HAP-1 (cell line): ENCODE measurements around the gene RTP5.
A peak's percentile ranks its signal among the peaks of the same experiment; 100 is the strongest.

Experiments used
- DNase-seq, 2 experiments: peaks; one replicate each; pipeline ENCODE4 v3.0.0-alpha.2; 2016 to 2020; ENCODE audit warnings: low spot score in 2 of 2
- H3K27me3 ChIP-seq: fragments of 250-450 bp; sonication (Bioruptor Pico); 2 replicates; pipeline ENCODE4 v1.5.1; 2020; ENCODE audit warnings: low read depth, mild to moderate bottlenecking, moderate library complexity
- H3K36me3 ChIP-seq: fragments of 250-450 bp; sonication (Bioruptor Pico); replicated peaks from 2 replicates; pipeline ENCODE4 v1.5.1; 2020; ENCODE audit warnings: mild to moderate bottlenecking
- H3K4me1 ChIP-seq: fragments of 250-450 bp; sonication (Bioruptor Pico); 2 replicates; pipeline ENCODE4 v1.5.1; 2020; ENCODE audit warnings: mild to moderate bottlenecking
- H3K4me3 ChIP-seq: fragments of 250-450 bp; sonication (Bioruptor Pico); 2 replicates; pipeline ENCODE4 v1.5.1; 2020; ENCODE audit warnings: mild to moderate bottlenecking, moderate library complexity
- H3K9me3 ChIP-seq: fragments of 250-450 bp; sonication (Bioruptor Pico); 2 replicates; pipeline ENCODE4 v1.5.1; 2020; ENCODE audit warnings: mild to moderate bottlenecking, moderate library complexity
- in situ Hi-C: fragments of 300-500 bp; cut with MboI; formaldehyde crosslinking; loops from 3 replicates; pipeline ENCODE4 v1.14.3; 2020; ENCODE audit warnings: low sequenced_read_pairs, inconsistent platforms, mixed read lengths

The RTP5 gene

DNA sequence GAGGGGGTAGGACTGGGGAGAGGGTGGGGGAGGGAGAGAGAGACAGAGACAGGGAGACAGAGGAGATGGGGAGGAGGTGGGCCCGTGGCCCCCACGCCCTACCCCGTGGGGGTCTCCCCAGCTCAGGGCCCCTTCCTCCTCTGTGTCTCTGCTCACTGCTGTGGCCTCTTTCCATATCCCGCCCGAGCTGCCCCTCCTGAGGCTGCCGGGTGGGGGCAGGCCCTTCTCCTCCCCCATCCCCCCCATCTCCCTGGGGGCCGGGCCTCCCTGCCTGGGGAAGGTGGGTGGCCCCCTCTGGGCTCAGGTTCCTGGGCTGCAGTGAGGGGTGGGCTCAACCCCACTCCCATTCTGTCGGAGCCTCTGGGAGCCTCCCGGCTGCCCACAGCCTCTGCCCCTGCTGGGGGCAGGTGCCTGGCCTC, 10.5 kb upstream of the RTP5 start:
- DNase-seq = no peak
- in situ Hi-C loops = no loop called here
- Histone ChIP-seq H3K9me3 (no peaks in the 10 kb centered on the region), H3K4me1 (no peaks in the 10 kb centered on the region), H3K4me3 (no peak overlapping the region), H3K27me3 (no peaks in the 10 kb centered on the region; the same call in 1 of the 2 replicates), H3K36me3 (no peaks in the 10 kb centered on the region)

DNA sequence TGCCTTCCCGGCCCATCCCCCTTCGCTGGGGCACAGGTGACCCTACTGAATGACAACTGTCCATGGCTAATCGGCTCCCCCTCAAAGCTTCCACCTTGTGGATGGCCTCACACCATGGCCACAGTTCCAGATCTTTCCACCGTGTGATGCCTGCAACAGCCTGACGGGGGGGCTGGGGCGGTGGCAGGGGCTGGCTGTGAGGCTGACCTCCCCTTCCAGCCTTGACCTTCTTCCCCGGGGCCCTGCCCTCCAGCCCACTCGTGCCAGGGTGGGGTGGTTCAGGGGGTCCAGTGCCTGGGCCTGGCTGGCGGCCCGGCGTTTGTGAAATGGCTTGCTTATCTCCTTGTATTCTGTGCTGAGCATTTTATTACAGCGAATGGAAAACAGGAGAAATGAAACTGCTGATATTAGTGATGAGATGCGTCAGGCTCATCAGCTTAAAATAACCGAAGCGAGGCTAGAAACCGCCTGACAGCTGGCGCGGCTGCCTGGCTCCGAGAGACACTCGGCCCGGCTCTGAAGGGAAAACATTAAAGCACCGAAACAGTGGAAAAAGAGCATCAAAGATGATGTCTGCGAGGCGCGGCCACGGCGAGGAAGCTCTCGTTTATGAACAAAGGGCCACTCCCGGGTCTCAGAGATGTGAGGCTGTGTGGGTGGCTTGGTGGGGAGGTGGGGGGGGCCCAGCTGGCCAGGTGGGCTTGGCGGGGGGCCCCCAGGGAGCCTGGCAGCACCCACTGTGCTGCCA, 9.9 kb upstream of the RTP5 start:
- in situ Hi-C loops = no loop called here
- H3K27me3 ChIP-seq = peaks cover 2% of the 10 kb centered on the region; the same call in 1 of the 2 replicates
- H3K4me3 ChIP-seq = no peak overlapping the region
- no peaks in the 10 kb centered on the region for H3K36me3 ChIP-seq
- DNase-seq = no peak
- no peaks in the 10 kb centered on the region for H3K4me1 ChIP-seq
- no peaks in the 10 kb centered on the region for H3K9me3 ChIP-seq

DNA sequence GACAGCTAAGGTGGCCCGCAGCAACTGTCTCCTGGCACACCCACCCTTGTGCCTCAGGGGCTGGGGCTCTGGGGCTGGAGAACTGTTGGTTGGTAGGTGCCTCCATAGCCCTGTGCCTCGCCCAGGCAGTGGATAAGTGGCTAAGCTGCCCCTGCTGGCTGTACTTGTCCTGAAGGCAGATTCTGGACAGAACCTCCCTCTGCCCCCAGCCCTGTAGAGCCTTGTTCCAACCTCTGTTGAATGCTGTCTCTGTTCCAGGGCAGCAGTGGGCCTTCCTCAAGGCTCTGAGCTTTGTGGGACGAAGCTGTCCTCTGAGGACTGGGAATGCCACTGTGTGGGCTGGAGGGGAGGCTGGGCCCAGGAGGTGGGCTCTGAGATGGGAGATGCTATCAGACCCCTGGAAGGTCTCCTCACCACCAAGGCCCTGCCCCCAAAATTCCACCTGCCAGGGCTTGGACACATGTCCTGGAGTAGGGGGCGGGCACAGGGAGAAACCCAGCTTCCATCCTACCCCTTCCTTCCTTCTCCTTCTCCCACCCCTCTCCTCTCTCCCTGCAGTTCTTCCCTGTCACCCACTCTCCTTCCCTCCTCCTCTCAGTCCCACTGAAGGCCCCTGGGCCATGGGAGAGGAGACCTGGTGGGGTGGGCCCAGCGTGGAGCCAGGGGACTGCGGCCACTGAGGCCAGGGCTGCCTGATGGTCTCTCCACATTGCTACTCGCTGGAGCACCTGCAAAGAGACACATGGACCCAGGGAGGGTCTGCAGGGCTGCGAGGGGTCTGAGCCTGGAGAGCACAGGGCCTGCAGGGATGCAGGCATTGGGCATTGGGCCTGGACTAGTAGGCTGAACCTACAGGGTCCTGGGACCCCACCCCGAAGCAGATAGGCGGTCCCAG, 9.1 kb upstream of the RTP5 start:
- H3K9me3 ChIP-seq = no peaks in the 10 kb centered on the region
- peaks cover 2% of the 10 kb centered on the region; the same call in 1 of the 2 replicates for H3K27me3 ChIP-seq
- no peaks in the 10 kb centered on the region for H3K4me1 ChIP-seq
- DNase-seq = no peak
- in situ Hi-C loops = no loop called here
- H3K36me3 ChIP-seq = no peaks in the 10 kb centered on the region
- H3K4me3 ChIP-seq = no peak overlapping the region

DNA sequence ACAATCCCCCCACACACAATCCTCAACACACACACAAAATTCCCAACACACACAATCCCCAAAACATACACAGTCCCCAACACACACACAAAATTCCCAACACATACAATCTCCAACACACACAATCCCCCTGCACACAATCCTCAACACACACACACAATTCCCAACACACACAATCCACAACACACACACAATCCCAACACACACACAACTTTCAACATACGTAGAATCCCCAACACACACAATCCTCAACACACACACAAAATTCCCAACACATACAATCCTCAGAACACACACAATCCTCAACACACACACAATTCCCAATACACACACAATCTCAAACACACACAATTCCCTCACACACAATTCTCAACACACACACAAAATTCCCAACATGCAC, 8.3 kb upstream of the RTP5 start:
- Histone ChIP-seq H3K9me3 (no peaks in the 10 kb centered on the region), H3K4me1 (no peaks in the 10 kb centered on the region), H3K27me3 (peaks cover 2% of the 10 kb centered on the region; the same call in 1 of the 2 replicates), H3K4me3 (no peak overlapping the region), H3K36me3 (no peaks in the 10 kb centered on the region)
- no peak for DNase-seq
- in situ Hi-C loops = no loop called here

DNA sequence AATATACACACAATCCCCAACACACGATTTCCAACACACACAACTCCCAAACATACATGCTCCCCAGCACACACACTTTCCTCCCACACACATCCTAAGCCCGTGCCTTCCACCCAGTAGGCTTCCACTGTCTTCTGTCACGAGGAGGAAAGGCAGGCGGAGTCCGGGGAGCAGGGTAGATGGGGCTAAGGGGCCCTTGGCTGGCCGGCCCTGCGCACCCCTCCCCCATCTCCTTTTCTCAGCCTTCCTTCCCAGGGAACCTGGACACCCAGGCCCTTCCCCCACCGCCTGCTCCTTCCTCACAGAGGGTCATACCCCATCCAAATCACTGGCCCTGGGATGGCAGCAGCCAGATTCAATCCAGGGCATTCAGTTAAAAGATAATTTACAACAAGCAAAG, 7.4 kb upstream of the RTP5 start:
- Histone ChIP-seq H3K4me3 (no peak overlapping the region), H3K36me3 (no peaks in the 10 kb centered on the region), H3K9me3 (no peaks in the 10 kb centered on the region), H3K4me1 (no peaks in the 10 kb centered on the region), H3K27me3 (peaks cover 2% of the 10 kb centered on the region; the same call in 1 of the 2 replicates)
- no peak for DNase-seq
- in situ Hi-C loops = no loop called here

DNA sequence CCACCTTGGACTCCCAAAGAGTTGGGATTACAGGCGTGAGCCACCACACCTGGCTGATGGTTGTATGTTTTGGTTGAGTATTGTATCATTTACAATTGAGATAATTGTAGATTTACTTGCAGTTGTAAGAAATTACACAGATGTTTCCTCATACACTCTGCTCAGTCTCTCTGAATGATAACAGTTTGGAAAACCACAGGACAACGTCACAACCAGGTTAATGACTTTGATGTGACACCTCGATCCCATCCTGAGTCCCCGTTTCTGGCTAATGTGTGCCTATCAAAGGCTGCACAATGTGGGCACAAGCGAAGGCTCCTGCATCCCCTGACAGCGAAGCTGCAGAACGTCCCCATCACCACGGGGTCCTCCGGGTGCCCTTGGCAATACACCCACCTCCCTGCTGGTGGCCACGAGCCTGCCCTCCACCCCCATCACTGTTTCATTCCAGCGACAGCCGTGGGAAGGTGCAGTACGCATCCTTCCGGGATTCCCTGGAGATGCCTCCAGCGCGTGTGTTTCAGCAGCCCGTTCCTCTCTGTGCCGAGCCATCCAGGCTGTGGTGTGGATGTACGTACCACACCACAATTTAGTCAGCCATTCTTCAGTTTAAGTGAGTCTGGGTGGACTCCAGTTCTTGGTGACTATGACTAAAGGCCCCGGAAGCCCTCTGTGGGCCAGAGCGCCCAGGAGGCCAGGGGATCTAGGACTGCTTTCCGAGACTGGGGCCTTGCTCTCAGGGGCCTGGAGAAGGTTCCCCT, 6.6 kb upstream of the RTP5 start:
- Histone ChIP-seq H3K4me3 (no peak overlapping the region), H3K9me3 (no peaks in the 10 kb centered on the region), H3K4me1 (no peaks in the 10 kb centered on the region), H3K36me3 (no peaks in the 10 kb centered on the region), H3K27me3 (peaks cover 2% of the 10 kb centered on the region; the same call in 1 of the 2 replicates)
- no peak for DNase-seq
- in situ Hi-C loops = no loop called here

DNA sequence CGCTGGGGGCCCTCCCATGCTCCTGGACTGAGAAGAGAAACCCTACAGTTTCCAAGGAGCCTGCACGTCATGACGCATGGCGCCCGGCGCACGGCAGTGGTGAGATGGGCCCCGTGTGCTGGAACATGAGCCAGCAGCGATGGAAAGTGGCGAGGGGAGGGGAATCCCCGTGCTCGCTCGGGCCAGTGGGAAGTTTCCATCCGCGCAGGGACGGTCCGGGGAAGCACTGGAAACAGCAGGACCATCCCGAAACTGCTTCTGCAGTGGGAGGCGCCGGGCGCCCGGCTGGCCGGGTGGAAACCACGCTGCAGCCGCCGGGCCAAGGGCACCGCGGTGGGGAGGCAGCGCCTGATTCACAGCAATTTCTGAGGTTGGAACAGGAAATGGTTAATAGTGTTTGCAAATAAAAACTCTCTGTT, 6.0 kb upstream of the RTP5 start:
- in situ Hi-C loops = no loop called here
- H3K36me3 ChIP-seq = no peaks in the 10 kb centered on the region
- H3K4me3 ChIP-seq = no peak overlapping the region
- H3K27me3 ChIP-seq = peaks cover 2% of the 10 kb centered on the region; the same call in 1 of the 2 replicates
- no peak for DNase-seq
- no peaks in the 10 kb centered on the region for H3K9me3 ChIP-seq
- no peaks in the 10 kb centered on the region for H3K4me1 ChIP-seq

DNA sequence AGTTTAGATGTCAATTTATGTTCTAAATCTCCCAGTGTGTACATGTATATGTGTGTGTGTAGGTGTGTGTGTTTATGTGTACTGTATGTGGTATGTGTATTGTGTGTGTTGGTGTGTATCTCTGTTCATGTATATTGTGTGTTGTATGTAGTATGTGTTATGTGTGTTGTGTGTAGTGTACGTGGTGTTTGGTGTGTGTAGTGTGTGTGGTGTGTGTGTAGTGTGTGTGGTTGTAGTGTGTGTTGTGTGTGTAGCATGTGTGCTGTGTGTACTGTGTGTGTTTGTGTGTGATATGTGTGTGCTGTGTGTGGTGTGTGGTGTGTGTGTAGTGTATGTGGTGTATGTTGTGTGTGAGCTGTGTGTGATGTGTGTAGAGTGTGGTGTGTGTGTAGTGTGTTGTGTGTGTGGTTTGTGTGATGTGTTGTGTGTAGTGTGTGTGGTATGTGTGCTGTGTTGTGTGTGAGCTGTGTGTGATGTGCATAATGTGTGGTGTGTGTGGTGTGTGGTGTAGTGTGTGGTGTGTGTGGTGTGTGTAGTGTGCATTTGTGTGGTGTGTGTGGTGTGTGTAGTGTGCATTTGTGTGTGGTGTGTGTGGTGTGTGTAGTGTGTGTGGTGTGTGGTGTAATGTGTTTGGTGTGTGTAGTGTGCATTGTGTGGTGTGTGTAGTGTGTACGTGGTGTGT, 5.2 kb upstream of the RTP5 start:
- Histone ChIP-seq H3K36me3 (no peaks in the 10 kb centered on the region), H3K9me3 (no peaks in the 10 kb centered on the region), H3K27me3 (peaks cover 2% of the 10 kb centered on the region; the same call in 1 of the 2 replicates), H3K4me1 (no peaks in the 10 kb centered on the region), H3K4me3 (no peak overlapping the region)
- no peak for DNase-seq
- in situ Hi-C loops = no loop called here

DNA sequence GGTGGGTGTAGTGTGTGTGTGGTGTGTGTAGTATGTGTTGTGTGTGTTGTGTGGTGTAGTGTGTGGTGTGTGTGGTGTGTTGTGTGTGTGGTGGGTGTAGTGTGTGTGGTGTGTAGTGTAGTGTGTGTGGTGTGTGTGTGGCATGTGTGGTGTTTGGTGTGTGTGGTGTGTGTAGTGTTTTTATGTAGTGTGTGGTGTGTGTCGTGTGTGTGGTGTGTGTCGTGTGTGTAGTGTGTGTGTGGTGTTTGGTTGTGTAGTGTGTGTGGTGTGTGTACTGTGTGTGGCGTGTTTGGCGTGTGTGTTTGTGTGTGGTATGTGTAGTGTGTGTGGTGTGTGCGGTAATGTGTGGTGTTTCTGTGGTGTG, 4.7 kb upstream of the RTP5 start:
- Histone ChIP-seq H3K4me1 (no peaks in the 10 kb centered on the region), H3K27me3 (peaks cover 2% of the 10 kb centered on the region; the same call in 1 of the 2 replicates), H3K4me3 (no peak overlapping the region), H3K9me3 (no peaks in the 10 kb centered on the region), H3K36me3 (no peaks in the 10 kb centered on the region)
- in situ Hi-C loops = no loop called here
- no peak for DNase-seq

DNA sequence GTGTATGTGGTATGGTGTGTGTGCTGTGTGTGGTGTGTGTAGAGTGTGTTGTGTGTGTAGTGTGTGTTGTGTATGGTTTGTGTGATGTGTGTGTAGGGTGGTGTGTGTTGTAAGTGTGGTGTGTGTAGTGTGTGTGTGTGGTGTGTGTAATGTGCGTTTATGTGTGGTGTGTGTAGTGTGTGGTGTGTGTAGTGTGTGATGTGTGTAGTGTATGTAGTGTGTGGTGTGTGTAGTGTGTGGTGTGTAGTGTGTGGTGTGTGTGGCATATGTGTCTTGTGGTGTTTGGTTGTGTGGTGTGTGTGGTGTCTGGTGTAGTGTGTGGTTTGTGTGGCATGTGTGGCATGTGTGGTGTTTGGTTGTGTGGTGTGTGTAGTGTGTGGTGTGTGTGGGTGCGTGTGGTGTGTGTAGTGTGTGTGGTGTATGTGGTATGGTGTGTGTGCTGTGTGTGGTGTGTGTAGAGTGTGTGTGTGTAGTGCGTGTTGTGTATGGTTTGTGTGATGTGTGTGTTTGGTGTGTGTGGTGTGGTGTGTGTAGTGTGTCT, 4.0 kb upstream of the RTP5 start:
- no peaks in the 10 kb centered on the region for H3K4me1 ChIP-seq
- in situ Hi-C loops = no loop called here
- H3K27me3 ChIP-seq = peaks cover 2% of the 10 kb centered on the region; the same call in 1 of the 2 replicates
- H3K4me3 ChIP-seq = no peak overlapping the region
- no peak for DNase-seq
- H3K36me3 ChIP-seq = no peaks in the 10 kb centered on the region
- H3K9me3 ChIP-seq = no peaks in the 10 kb centered on the region

DNA sequence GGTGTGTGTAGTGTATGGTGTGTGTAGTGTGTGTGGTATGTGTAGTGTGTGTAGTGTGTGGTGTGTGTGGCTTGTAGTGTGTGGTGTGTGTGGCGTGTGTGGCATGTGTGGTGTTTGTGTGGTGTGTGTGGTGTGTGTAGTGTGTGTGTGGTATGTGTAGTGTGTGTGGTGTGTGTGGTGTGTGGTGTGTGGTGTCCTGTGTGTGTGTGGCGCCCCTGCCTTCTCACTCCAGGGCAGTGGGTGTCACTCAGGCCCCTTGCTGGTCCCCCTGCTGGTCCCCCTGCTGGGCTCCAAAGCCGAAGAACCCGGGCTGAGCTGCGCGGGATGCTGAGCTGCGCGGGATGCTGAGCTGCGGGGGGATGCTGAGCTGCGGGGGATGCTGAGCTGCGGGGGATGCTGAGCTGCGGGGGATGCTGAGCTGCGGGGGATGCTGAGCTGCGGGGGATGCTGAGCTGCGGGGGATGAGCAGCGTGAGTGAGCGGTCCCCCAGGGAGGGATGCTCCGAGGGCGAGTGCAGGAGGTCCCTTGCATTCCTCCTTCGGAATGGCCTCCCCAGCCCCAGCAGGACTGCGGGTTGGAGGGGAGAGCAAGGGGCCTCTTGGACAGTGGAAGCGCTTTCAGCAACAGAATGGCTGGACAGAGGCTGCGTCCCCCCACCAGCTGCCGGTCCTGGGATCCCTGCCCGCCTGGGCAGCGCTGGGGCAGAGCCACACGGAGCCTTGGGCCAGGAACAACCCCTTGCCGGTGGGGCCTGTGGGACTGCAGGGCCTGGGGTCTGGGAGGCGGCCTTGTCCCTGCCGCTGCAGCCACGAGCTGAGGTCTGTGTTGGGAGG, 3.4 kb upstream of the RTP5 start:
- H3K4me3 ChIP-seq = no peak overlapping the region
- peaks cover 2% of the 10 kb centered on the region; the same call in 1 of the 2 replicates for H3K27me3 ChIP-seq
- in situ Hi-C loops = no loop called here
- no peaks in the 10 kb centered on the region for H3K4me1 ChIP-seq
- DNase-seq = peak in 1 of 2 experiments; percentile 50
- H3K9me3 ChIP-seq = no peaks in the 10 kb centered on the region
- no peaks in the 10 kb centered on the region for H3K36me3 ChIP-seq
